Measurements from ENCODE around the gene EMID1.
"Not testable (repeated sequence)": the region's sequence is repeated elsewhere in the genome, so short reads cannot be mapped to it uniquely, and the experiment has no call there.

The EMID1 gene

DNA sequence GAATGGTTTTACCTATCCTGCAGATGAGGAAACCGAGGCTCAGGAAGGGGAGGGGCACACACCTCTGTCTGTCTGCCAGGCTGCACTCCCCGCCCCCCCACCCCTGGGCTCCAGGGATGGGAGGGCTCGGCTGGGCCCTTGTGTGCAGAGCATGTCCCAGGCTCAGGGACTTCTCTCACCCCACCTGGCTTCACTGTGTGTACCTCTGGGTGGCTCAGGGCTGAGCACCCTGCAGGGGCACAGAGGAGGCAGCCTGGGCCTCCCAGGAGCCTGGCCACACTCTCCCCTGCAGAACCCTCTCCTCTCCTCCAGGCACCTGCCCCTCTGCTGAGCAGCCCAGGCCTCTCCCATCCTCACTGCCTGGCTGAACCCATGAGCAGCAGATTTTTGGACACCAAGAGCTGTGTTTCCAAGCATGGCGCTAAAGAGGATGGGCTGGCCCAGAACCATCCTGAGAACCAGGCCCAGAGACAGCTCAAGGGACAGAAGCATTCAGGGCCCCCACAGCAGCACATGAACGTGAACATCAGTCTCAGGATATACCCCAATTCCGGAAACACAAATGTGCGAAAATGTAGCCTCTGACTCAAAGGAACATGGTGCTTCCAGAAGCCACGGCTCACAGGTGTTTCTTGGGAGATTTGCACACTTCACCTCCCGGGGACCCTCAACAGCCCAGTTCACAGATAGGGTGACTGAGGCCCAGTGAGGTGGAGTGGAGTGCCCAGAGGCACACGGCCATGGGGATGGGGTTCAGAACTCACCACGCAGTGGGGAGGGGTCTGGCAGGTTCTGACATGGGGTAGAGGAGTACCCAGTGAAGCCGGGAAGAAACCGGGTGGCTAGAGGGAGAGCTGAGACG is 10.5 kb downstream of the EMID1 start:
- DNase-seq (ENCODE audit: low read depth), result no peak
- no peak overlapping the region for H3K4me3 ChIP-seq (replicated peaks; ENCODE audit: low read depth, low read length)
- TF ChIP-seq, protein P1, sequence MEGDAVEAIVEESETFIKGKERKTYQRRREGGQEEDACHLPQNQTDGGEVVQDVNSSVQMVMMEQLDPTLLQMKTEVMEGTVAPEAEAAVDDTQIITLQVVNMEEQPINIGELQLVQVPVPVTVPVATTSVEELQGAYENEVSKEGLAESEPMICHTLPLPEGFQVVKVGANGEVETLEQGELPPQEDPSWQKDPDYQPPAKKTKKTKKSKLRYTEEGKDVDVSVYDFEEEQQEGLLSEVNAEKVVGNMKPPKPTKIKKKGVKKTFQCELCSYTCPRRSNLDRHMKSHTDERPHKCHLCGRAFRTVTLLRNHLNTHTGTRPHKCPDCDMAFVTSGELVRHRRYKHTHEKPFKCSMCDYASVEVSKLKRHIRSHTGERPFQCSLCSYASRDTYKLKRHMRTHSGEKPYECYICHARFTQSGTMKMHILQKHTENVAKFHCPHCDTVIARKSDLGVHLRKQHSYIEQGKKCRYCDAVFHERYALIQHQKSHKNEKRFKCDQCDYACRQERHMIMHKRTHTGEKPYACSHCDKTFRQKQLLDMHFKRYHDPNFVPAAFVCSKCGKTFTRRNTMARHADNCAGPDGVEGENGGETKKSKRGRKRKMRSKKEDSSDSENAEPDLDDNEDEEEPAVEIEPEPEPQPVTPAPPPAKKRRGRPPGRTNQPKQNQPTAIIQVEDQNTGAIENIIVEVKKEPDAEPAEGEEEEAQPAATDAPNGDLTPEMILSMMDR (IDR thresholded peaks at IDR 0.05; ENCODE audit: low read length, missing control alignments), result no peak

DNA sequence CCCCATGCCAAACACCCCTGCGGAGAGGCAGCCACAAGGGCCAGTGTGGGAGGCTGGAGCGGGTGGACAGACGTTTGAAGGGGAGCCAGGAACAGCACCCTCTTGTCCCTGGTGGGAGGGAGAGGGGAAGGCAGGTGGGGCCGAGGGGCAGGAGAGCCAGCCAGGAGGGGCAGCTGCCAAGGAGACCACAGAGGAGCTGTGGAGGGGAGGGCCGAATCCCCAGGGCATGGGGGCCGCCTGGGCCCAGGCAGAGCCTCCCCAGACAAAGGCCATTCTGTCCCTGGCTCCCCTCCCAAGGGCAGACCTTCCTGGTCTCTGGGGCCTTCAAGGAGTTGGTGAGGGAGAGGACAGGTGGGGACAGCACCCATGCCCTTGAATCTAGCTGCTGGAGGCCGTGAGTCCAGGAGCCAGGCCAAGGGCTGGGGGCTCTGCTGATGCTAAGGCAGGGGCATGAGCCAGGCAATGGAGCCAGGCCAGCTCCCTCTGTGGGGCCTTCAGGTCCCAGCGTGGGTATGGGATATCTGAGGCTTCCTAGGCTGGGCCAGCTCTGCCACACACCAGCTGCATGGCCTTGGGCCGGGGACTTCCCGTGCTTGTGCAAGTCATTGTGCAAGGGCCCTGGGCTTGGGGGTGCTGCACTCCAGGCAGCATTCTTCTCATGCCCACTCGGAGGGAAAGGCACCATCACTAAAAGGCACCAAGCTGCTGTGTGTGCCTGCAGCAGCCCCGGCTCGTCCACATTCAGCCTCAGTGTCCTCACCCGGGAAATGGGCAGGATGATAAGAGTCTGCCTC is 11.4 kb downstream of the EMID1 start:
- no peak overlapping the region for H3K4me3 ChIP-seq (replicated peaks; ENCODE audit: low read depth, low read length)
- DNase-seq (ENCODE audit: low read depth), result peak; percentile 75
- TF ChIP-seq, protein P1 (IDR thresholded peaks at IDR 0.05; ENCODE audit: low read length, missing control alignments), result no peak

- no peak overlapping the region for H3K4me3 ChIP-seq (replicated peaks; ENCODE audit: low read depth, low read length)
- TF ChIP-seq, protein P1 (IDR thresholded peaks at IDR 0.05; ENCODE audit: low read length, missing control alignments), result no peak
- no peak for DNase-seq (ENCODE audit: low read depth)
Observed at GRCh38 chr22:29217827-29218757, 12.4 kb downstream of the EMID1 start.

- H3K4me3 ChIP-seq (replicated peaks; ENCODE audit: low read depth, low read length), result no peak overlapping the region
- TF ChIP-seq, protein P1 (IDR thresholded peaks at IDR 0.05; ENCODE audit: low read length, missing control alignments), result no peak
- DNase-seq (ENCODE audit: low read depth), result no peak
Observed at GRCh38 chr22:29218758-29219408, 13.2 kb downstream of the EMID1 start.

DNA sequence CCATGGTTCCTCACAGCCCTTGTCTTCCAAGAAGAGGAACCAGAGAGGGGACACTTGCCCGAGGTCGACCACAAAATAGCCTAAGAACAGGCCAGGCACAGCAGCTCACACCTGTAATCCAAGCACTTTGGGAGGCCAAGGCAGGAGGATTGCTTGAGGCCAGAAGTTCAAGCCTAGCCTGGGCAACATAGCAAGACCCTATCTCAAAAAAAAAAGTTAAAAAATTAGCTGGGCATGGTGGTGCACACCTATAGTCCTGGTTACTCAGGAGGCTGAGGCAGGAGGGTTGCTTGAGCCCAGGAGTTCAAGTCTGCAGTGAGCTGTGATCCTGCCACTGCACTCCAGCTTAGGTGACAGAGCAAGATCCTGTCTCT is 13.7 kb downstream of the EMID1 start:
- not testable (repeated sequence) for H3K4me3 ChIP-seq (replicated peaks; ENCODE audit: low read depth, low read length)

DNA sequence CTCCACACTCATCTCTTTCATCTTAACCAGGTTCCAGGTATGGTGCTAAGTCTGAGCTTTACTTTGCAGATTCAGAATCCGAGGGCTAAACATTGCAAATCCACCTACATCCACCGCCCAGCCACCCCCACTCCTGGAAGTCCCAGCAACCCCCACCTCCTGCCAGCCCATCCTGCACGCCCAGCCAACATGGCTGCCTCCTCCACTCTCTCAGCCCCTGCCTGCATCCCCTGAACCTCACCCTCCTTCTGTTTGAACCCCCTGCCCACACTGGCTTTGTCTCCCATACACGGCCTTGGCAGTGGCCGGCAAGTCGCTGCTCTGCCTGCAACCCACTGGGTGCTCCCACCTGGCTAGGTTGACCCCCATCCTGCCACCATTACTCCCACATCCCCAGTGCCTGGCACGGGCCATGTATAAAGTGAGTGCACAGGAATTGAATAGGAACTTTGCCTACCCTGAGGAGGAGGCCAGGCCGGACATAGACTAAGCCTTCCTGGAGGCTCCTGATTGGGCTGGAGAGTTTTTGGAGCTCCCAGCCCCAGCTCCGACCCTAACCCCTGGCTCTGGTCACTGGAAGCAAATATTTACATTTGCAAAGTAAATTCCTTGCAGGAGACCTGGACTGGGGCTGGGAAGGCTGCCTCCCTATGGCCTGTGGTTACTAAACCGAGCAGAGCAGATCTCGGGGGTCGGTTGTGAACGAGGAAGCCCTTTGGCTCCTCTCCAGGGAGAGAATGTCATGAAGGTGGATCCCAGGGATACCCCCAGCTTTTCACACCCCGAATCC is 14.4 kb downstream of the EMID1 start:
- H3K4me3 ChIP-seq (replicated peaks; ENCODE audit: low read depth, low read length), result no peak overlapping the region
- TF ChIP-seq, protein P1 (IDR thresholded peaks at IDR 0.05; ENCODE audit: low read length, missing control alignments), result no peak
- DNase-seq (ENCODE audit: low read depth), result no peak

More for the DNA sequence above, 13.7 kb downstream of the EMID1 start:
- not testable (repeated sequence) for DNase-seq (ENCODE audit: low read depth)

Data from fibroblast of pulmonary artery (primary cell).